Measurements from ENCODE around the gene ARL14. TPM values are rescaled to one million over a fixed set of nuclear protein-coding genes. Genes with fewer than 3 reads are reported as not detected.

ARL14 gene
- total and polyA plus RNA-seq, 4 donors, result 0.14 to 0.15 TPM; not detected in 2

GRCh38 chr3:160701490-160701889 lies 24.5 kb downstream of the ARL14 start:
- no peak for TF ChIP-seq FOXA2 (IDR thresholded peaks at IDR 0.05)
- no peak for TF ChIP-seq HNF4A (conservative IDR thresholded peaks at IDR 0.05)
- TF ChIP-seq NR2F2 (IDR thresholded peaks at IDR 0.05), result no peak
- TF ChIP-seq MAX (IDR thresholded peaks at IDR 0.05), result no peak
- no peak for TF ChIP-seq RXRA (IDR thresholded peaks at IDR 0.05)
- no peak for TF ChIP-seq SP1 (IDR thresholded peaks at IDR 0.05)
- no peak for TF ChIP-seq CTCF (IDR thresholded peaks at IDR 0.05; ENCODE audit: low read depth, low read length, missing input control)
- TF ChIP-seq GABPA (IDR thresholded peaks at IDR 0.05 in 1 of 2, conservative IDR thresholded peaks at IDR 0.05 in 1 of 2), result no peak
- no peak for TF ChIP-seq ZBTB33 (IDR thresholded peaks at IDR 0.05)
- no peak for TF ChIP-seq REST (IDR thresholded peaks at IDR 0.05)
- no peak for TF ChIP-seq JUND (IDR thresholded peaks at IDR 0.05)
- no peak for TF ChIP-seq HNF4G (IDR thresholded peaks at IDR 0.05)
- TF ChIP-seq ATF3 (IDR thresholded peaks at IDR 0.05), result no peak
- TF ChIP-seq YY1 (IDR thresholded peaks at IDR 0.05), result no peak
- no peak for TF ChIP-seq FOXA1 (IDR thresholded peaks at IDR 0.05)
- WGBS, result 92% methylated on average over 1 of the region's 1 CpG
- no peak for DNase-seq (ENCODE audit: low spot score)
- no peaks in the 10 kb centered on the region for H3K9me3 ChIP-seq (ENCODE audit: control insufficient read depth in 4 of 4, low read length in 3 of 4)
- H3K27ac ChIP-seq (ENCODE audit: low read depth in 1 of 2, low read length in 2 of 2), result no peak overlapping the region
- H3K9ac ChIP-seq (ENCODE audit: low read depth in 1 of 2, low read length in 2 of 2), result no peak overlapping the region
- no peaks in the 10 kb centered on the region for H3K4me1 ChIP-seq (ENCODE audit: control insufficient read depth in 4 of 4, insufficient read depth in 4 of 4, low read length in 3 of 4)
- H3K4me3 ChIP-seq (ENCODE audit: low read depth in 1 of 3, low read length in 3 of 3), result no peak overlapping the region
- H3K36me3 ChIP-seq (ENCODE audit: control insufficient read depth in 4 of 4, insufficient read depth in 3 of 4, low read depth in 1 of 4, low read length in 3 of 4), result no peaks in the 10 kb centered on the region
- H3K27me3 ChIP-seq (ENCODE audit: control insufficient read depth in 4 of 4, insufficient read depth in 4 of 4, low read length in 3 of 4), result no peaks in the 10 kb centered on the region

- Histone ChIP-seq H3K36me3 (ENCODE audit: control insufficient read depth in 4 of 4, insufficient read depth in 3 of 4, low read depth in 1 of 4, low read length in 3 of 4) (no peaks in the 10 kb centered on the region), H3K4me3 (ENCODE audit: low read depth in 1 of 3, low read length in 3 of 3) (no peak overlapping the region), H3K27me3 (ENCODE audit: control insufficient read depth in 4 of 4, insufficient read depth in 4 of 4, low read length in 3 of 4) (no peaks in the 10 kb centered on the region), H3K9ac (ENCODE audit: low read depth in 1 of 2, low read length in 2 of 2) (no peak overlapping the region), H3K27ac (ENCODE audit: low read depth in 1 of 2, low read length in 2 of 2) (no peak overlapping the region), H3K9me3 (ENCODE audit: control insufficient read depth in 4 of 4, low read length in 3 of 4) (no peaks in the 10 kb centered on the region), H3K4me1 (ENCODE audit: control insufficient read depth in 4 of 4, insufficient read depth in 4 of 4, low read length in 3 of 4) (no peaks in the 10 kb centered on the region)
- WGBS, result 98% methylated on average over 1 of the region's 1 CpG
- no peak for DNase-seq (ENCODE audit: low spot score)
- no peak for TF ChIP-seq ATF3 (IDR thresholded peaks at IDR 0.05)
These were observed 25.3 kb downstream of the ARL14 start for GRCh38 chr3:160702290-160702689.

Data from liver (tissue), 9 donors.